GM10266 (cell line): ENCODE data around the gene COL20A1.

ENCODE experiments used
- DNase-seq: peaks from one replicate; pipeline ENCODE4 v3.0.0; 2012; ENCODE audit errors: extremely low spot score
- TF ChIP-seq, protein P1 (sequence below): IDR thresholded peaks from 2 replicates; pipeline ENCODE4 v1.5.1; 2012; ENCODE audit warnings: mild to moderate bottlenecking, low read depth; ENCODE audit not compliant: control insufficient read depth, insufficient read depth; ENCODE audit errors: missing control alignments

Gene COL20A1

DNA sequence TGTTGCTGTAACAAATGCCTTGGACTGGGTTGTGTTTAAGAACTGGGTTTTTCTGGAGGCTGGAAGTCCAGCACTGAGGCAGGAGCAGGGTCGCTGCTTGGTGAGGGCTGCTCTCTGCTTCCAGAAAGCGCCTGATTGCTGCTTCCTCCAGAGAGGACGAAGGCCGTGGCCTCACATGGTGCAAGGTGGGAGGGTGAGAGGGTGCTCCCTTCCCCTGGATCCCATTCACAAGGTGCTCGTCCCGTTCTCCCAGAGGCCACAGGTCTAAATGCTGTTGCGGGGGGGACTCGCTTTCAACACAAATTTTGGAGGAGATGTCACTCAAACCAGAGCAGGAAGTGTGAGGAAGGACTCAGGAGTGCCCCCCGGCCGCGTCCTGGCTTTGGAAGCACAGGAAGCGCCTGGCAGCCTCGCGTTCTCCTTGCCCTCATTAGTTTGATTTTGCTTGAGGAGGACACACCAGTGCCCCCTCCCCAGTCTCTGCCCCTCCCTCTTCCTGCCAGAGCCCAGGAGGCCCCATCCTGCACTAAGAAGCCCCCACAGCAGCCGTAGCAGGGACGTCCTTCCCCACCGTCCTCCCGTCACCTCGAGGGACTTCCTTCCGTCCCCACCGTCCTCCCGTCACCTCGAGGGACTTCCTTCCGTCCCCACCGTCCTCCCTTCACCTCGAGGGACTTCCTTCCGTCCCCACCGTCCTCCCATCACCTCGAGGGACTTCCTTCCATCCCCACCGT lies 31.0 kb upstream of the COL20A1 start:
- TF ChIP-seq, protein P1, sequence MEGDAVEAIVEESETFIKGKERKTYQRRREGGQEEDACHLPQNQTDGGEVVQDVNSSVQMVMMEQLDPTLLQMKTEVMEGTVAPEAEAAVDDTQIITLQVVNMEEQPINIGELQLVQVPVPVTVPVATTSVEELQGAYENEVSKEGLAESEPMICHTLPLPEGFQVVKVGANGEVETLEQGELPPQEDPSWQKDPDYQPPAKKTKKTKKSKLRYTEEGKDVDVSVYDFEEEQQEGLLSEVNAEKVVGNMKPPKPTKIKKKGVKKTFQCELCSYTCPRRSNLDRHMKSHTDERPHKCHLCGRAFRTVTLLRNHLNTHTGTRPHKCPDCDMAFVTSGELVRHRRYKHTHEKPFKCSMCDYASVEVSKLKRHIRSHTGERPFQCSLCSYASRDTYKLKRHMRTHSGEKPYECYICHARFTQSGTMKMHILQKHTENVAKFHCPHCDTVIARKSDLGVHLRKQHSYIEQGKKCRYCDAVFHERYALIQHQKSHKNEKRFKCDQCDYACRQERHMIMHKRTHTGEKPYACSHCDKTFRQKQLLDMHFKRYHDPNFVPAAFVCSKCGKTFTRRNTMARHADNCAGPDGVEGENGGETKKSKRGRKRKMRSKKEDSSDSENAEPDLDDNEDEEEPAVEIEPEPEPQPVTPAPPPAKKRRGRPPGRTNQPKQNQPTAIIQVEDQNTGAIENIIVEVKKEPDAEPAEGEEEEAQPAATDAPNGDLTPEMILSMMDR, result no peak
- DNase-seq, result no peak

DNA sequence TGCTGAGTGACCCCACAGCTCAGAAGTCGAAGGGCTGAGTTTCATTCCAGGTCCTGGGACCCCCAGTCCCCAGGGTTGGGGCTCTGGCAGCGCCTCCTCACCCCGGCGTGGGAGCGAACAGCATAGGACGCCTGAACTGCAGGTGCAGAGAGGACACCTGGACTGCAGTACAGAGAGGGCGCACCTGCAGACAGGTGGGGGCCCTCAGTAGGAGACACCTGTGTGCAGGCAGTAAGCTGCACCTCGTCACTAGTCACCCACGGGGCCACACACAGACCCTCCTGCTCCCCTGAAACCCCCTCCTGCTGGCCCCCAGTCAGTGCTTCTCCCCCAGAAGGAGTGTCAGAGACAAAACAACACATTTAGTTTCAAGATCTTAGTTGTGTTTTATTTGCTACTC lies 30.1 kb upstream of the COL20A1 start:
- TF ChIP-seq, protein P1, result no peak

GRCh38 chr20:63264000-63264399 lies 29.0 kb upstream of the COL20A1 start:
- no peak for DNase-seq
- TF ChIP-seq, protein P1, result no peak

More for the DNA sequence above, 30.1 kb upstream of the COL20A1 start:
- DNase-seq, result no peak

- no peak for DNase-seq
- TF ChIP-seq, protein P1, result no peak
These were observed 28.5 kb upstream of the COL20A1 start for GRCh38 chr20:63264519-63264918.

DNA sequence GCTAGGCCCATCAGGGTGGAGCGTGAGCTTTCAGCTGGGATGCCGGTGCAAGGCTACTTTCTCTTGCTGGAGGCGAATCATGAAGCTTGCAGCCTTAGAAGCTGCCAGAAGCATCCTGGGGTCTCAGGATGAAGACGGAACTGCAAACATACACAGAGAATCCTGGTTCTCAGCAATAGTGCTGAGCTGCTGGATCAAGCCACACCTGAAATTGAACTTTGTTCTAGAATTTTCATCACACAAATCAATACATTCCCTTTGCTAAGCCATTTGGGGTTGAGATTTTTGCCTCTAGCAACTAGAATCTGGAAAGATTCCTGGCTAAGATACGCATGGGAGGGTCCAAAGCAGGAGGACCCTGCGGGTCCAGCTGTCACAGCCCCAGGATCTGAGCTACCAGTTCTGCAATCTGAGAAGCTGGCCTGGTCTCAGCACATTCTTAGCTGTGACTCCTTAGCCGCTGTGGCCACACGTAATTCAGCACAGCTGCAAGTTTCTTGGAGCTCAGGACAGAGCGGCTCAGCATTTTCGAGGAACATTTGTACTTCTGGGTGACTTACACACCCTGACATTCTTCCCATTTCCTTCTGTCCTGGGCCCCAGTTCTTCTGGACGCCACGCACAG lies 27.0 kb upstream of the COL20A1 start:
- TF ChIP-seq, protein P1, result no peak
- no peak for DNase-seq

DNA sequence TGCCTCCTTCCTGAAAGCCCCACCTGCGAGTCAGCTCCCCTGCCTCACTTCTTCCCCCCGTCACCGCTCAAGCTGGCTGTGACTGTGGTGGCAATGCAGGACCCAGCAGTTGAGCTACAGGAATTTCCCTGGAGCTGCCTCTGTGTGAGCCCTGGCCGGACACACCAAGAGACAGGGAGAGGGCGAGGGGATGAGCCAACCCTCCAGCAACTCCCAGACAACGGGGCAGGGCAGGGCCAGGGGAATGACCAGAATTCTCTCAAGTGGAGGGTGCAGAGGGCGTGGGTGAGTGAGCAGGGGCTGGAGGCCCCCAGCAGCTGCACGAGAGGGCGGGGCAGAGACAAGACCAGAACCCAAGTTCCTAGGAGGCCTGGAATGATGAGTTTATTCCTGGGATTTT lies 25.3 kb upstream of the COL20A1 start:
- TF ChIP-seq, protein P1, result no peak
- DNase-seq, result no peak

GRCh38 chr20:63268256-63268655 lies 24.7 kb upstream of the COL20A1 start:
- no peak for DNase-seq
- TF ChIP-seq, protein P1, result no peak
